VCaP (cell line): ENCODE measurements around the gene SHROOM3.

ENCODE experiments used
- H3K27ac ChIP-seq: fragments of 450-650 bp; 2 replicates; pipeline ENCODE4 v1.5.1; 2017
- TF ChIP-seq, protein P1 (sequence below): fragments of 450-650 bp; conservative IDR thresholded peaks from 2 replicates; pipeline ENCODE4 v1.5.1; 2017; ENCODE audit warnings: mild to moderate bottlenecking, moderate library complexity

SHROOM3 gene

DNA sequence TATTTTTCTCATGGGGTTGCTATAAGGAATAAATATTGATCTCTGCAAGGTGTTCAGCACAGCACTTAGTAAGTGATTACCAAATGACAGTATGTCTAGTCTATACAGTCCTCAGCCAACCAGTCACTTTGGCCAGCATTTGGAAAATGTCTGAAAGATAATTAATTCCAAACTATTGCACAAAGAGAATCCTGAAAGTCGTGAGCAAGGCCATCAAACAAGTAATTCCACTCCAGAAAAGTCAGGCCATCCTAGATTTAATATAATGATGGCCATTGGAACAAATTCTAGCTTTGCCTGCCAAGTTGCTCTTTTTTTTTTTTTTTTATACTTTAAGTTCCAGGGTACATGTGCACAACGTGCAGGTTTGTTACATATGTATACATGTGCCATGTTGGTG, 96.6 kb downstream of the SHROOM3 start:
- H3K27ac ChIP-seq: peak overlapping the region; percentile 43
- TF ChIP-seq, protein P1, sequence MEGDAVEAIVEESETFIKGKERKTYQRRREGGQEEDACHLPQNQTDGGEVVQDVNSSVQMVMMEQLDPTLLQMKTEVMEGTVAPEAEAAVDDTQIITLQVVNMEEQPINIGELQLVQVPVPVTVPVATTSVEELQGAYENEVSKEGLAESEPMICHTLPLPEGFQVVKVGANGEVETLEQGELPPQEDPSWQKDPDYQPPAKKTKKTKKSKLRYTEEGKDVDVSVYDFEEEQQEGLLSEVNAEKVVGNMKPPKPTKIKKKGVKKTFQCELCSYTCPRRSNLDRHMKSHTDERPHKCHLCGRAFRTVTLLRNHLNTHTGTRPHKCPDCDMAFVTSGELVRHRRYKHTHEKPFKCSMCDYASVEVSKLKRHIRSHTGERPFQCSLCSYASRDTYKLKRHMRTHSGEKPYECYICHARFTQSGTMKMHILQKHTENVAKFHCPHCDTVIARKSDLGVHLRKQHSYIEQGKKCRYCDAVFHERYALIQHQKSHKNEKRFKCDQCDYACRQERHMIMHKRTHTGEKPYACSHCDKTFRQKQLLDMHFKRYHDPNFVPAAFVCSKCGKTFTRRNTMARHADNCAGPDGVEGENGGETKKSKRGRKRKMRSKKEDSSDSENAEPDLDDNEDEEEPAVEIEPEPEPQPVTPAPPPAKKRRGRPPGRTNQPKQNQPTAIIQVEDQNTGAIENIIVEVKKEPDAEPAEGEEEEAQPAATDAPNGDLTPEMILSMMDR: no peak

DNA sequence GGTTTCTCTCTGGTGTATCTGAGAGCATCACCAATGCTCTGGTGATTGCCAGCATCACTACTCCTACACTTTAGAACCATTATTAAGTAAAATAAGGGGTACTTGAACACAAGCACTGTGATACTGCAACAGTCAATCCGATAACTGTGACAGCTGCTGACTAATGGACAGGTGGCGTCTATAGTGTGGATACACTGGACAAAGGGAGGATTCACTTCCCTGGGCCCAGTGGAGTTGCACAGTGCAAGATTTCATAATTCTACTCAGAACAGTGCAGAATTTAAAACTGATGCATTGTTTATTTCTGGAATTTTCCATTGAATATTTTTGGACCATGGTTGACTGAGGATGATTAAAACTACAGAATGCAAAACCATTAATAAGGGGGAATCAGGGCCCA, 97.8 kb downstream of the SHROOM3 start:
- TF ChIP-seq, protein P1: no peak
- no peak overlapping the region for H3K27ac ChIP-seq

- H3K27ac ChIP-seq: no peak overlapping the region
- TF ChIP-seq, protein P1: no peak
Observed at GRCh38 chr4:76533314-76533713, 98.3 kb downstream of the SHROOM3 start.

GRCh38 chr4:76535603-76536372, 100.8 kb downstream of the SHROOM3 start:
- TF ChIP-seq, protein P1: no peak

GRCh38 chr4:76536373-76536689, 101.3 kb downstream of the SHROOM3 start:
- TF ChIP-seq, protein P1: no peak
- no peak overlapping the region for H3K27ac ChIP-seq

More at GRCh38 chr4:76535603-76536372, 100.8 kb downstream of the SHROOM3 start:
- H3K27ac ChIP-seq: no peak overlapping the region

DNA sequence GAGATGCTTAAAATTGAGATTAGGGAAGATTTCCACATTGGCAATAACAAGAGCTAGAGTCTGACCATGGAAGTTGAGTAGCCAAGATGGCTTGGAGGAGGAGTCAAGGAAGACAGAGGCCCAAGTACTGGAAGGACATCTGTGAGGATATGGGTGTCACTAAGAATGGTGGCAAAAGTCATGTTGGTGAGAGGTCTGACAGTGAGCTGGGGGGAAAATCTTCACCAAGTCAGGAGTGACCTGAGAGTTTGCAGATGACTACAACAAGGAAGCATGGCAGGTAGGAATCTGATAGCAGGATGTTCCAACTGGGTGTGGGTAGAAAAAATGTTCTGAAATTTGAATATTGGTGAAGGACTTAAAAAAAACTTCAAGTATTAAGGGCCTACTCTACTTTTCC, 103.3 kb downstream of the SHROOM3 start:
- no peak overlapping the region for H3K27ac ChIP-seq
- TF ChIP-seq, protein P1: no peak

- TF ChIP-seq, protein P1: no peak
- no peak overlapping the region for H3K27ac ChIP-seq
Observed at GRCh38 chr4:76539979-76540378, 105.0 kb downstream of the SHROOM3 start.
